Immature natural killer cell (primary cell): ENCODE data around the gene CIT. TPM values are rescaled to one million over a fixed set of nuclear protein-coding genes. Genes with fewer than 3 reads are reported as not detected.
A peak's percentile ranks its signal among the peaks of the same experiment; 100 is the strongest.
"Not testable (repeated sequence)": the region's sequence is repeated elsewhere in the genome, so short reads cannot be mapped to it uniquely, and the experiment has no call there.

Experiments
- DNase-seq, 3 donors: peaks; one replicate each; pipeline ENCODE4 v3.0.0; 2022; ENCODE audit warnings: mixed read lengths in 1 of 3
- H3K27ac Mint-ChIP-seq, 6 donors: one replicate each; pipeline ENCODE4 v1.8.0; 2020; ENCODE audit warnings: mixed read lengths in 6 of 6, mild to moderate bottlenecking in 5 of 6, inconsistent platforms in 4 of 6, moderate library complexity in 3 of 6
- H3K27me3 Mint-ChIP-seq, 3 donors: one replicate each; pipeline ENCODE4 v1.8.0; 2020 to 2021; ENCODE audit warnings: low read depth in 3 of 3, mild to moderate bottlenecking in 3 of 3, mixed read lengths in 3 of 3, moderate library complexity in 3 of 3, inconsistent platforms in 1 of 3
- H3K36me3 Mint-ChIP-seq, 3 donors: one replicate each; pipeline ENCODE4 v1.8.0; 2020; ENCODE audit warnings: mixed read lengths in 3 of 3, inconsistent platforms in 2 of 3, mild to moderate bottlenecking in 2 of 3
- H3K4me1 Mint-ChIP-seq, 2 donors: one replicate each; pipeline ENCODE4 v1.8.0; 2020; ENCODE audit warnings: inconsistent platforms in 2 of 2, mild to moderate bottlenecking in 2 of 2, mixed read lengths in 2 of 2, moderate library complexity in 1 of 2
- H3K4me3 Mint-ChIP-seq, 5 donors: one replicate each; pipeline ENCODE4 v1.8.0; 2020; ENCODE audit warnings: mild to moderate bottlenecking in 5 of 5, mixed read lengths in 5 of 5, inconsistent platforms in 3 of 5, moderate library complexity in 3 of 5
- H3K9me3 Mint-ChIP-seq, 6 donors: one replicate each; pipeline ENCODE4 v1.8.0; 2020; ENCODE audit warnings: mild to moderate bottlenecking in 6 of 6, mixed read lengths in 6 of 6, inconsistent platforms in 4 of 6, moderate library complexity in 3 of 6
- polyA plus RNA-seq, 3 donors: library from polyadenylated mRNA; unstranded; fragments of 300-500 nt; fragmentation: Illumina TruSeq; gene quantifications; one replicate each; pipeline ENCODE4 v1.2.3, GENCODE V29; 2021

CIT gene
- polyA plus RNA-seq, 3 donors from 2014 or later, result 0.75 TPM; not detected in 2

DNA sequence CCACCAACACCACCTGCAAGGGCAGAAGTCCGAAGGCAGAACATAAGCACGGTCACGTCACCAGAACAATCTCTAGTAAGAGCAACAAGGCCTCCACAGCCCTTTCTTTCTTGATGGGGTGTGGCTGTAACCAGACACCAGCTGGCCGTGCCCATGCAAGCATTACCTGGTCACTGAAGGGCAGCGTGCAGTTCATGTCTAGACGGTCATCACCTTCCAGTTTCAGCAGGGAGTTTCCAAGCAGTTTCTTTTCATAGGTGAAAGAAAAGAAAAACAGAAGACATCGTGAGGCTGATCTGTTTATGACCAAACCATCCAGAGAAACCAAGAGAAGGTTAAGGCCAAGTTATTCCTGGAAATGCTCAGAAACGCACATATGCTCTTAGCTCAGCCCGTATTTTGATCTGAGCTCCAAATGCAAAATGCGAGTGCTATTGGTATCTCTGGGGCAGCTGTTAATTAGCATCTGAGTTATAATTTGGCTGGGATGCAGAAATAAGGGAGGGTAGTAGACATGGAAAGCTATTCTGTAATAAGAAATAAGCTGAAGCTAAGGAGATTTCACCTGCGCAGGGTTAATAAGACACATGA is 166.7 kb downstream of the CIT start:
- no peak for DNase-seq
- H3K36me3 Mint-ChIP-seq, result peaks cover 0 to 10% (median 0%) of the 10 kb centered on the region in 3 donors
- peaks cover 0 to 2% (median 0%) of the 10 kb centered on the region in 3 donors for H3K27me3 Mint-ChIP-seq
- no peak overlapping the region for H3K4me3 Mint-ChIP-seq
- no peaks in the 10 kb centered on the region for H3K4me1 Mint-ChIP-seq
- no peaks in the 10 kb centered on the region for H3K9me3 Mint-ChIP-seq
- no peak overlapping the region for H3K27ac Mint-ChIP-seq

DNA sequence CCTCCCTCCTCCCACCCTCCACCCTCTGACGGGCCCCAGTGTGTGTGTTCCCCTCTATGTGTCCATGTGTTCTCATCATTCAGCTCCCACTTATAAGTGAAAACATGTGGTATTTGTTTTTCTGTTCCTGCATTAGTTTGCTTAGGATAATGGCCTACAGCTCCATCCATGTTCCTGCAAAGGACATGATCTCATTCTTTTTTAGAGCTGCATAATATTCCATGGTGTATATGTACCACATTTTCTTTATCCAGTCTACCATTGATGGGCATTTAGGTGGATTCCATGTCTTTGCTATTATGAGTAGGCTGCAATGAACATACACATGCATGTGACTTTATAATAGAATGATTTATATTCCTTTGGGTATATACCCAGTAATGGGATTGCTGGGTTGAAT is 170.7 kb downstream of the CIT start:
- not testable (repeated sequence) for DNase-seq, H3K27me3 Mint-ChIP-seq, H3K9me3 Mint-ChIP-seq, H3K36me3 Mint-ChIP-seq, H3K4me1 Mint-ChIP-seq, H3K27ac Mint-ChIP-seq, H3K4me3 Mint-ChIP-seq

DNA sequence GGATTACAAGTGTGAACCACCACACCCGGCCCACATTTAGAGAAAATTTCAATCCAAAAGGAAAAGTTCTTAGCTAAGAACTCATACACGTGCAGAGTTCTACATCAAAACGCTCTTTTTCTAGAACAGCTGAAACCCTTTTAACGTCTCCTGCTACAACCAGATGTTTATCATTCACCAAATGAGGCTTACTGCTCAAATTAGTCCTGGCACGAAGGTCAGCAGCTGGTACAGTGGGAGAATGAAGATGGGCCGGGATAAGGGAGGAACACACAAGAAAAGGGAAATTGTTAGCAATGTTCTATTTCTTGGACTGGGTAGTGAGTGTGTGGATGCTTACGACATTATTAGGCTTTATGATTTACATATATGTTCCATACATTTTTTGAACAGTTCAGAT is 171.9 kb downstream of the CIT start:
- Mint-ChIP-seq H3K4me3 (no peak overlapping the region), H3K27ac (no peak overlapping the region), H3K4me1 (no peaks in the 10 kb centered on the region), H3K9me3 (no peaks in the 10 kb centered on the region), H3K27me3 (peaks cover 0 to under 1% (median 0%) of the 10 kb centered on the region in 3 donors), H3K36me3 (no peaks in the 10 kb centered on the region)
- no peak for DNase-seq

DNA sequence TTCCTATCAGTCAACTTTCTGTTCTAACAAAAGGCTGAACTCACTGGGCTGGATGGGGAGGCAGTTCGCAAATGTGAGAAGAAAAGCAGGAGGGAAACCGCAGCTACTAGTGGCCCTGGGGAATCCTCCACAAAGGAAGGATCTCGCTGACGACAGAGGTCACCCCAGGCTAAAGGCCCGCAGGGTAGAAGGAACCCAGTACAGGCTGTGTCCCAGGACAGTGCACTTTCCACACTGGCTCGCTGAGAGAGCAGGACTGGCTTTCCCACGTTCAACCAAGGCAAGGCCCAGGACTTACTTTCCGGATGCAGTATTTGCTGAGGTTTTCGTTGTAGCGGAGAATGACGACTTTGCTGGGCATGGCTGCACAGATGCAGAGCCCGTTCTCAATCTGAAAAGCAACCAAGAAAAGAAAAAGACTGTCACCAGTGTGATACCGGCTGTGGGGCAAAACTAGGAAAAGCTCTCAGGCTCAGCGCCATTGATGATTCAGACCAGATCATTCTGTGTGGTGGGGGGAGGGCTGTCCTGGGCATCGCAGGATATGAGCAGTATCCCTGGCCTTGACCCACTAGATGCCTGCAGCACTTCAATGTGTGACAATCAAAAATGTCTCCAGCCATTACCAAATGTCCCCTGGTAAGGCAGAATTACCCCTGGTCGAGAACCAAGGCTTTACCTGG is 172.9 kb downstream of the CIT start:
- H3K27me3 Mint-ChIP-seq, result no peaks in the 10 kb centered on the region
- H3K27ac Mint-ChIP-seq, result no peak overlapping the region
- H3K9me3 Mint-ChIP-seq, result no peaks in the 10 kb centered on the region
- DNase-seq, result no peak
- H3K4me3 Mint-ChIP-seq, result no peak overlapping the region
- no peaks in the 10 kb centered on the region for H3K4me1 Mint-ChIP-seq
- H3K36me3 Mint-ChIP-seq, result no peaks in the 10 kb centered on the region

DNA sequence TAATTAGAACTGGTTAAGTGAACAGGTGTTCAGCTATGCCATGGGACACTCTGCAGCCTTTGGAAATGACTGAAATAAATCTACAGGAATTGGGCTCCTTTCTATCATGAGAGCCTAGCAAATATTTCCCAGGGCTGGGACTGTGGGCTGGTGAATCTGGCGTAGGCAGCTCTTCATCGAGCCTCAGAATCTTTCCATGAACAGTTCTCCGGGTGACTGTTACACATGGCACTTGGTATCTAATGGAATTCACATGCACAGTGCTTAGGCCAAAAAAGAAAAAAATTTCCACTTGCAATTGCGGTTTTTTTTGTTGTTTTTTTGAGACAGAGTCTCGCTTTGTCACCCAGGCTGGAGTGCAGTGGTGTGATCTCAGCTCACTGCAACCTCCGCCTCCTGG is 177.0 kb downstream of the CIT start:
- Mint-ChIP-seq H3K27ac (no peak overlapping the region), H3K36me3 (no peaks in the 10 kb centered on the region), H3K27me3 (no peaks in the 10 kb centered on the region), H3K9me3 (no peaks in the 10 kb centered on the region), H3K4me1 (no peaks in the 10 kb centered on the region), H3K4me3 (no peak overlapping the region)
- DNase-seq, result no peak

DNA sequence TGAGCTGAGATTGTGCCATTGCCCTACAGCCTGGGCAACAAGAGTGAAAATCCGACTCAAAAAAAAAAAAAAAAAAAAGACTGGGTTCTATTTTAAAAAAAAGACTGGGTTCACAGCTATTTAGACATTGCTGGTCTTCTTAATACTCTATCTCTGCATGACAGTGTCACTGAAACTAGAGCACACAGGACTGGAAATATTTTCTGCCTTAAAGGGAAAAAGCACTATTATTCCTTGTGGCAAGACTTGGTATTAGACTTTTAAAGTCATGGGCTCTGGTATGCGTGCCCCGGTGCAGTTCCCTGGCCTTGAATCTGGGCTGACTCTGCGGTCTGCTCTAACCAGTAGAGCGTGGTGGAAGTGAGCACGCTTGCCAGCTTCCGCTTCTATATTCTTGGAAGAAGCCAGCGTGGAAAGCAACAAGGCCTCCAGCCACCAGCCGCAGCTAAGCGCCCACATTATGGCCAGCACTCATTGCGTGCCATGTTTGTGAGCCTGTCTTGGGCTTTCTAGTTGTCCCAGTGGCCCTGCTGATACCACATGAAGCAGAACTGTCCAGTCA is 177.8 kb downstream of the CIT start:
- no peak overlapping the region for H3K27ac Mint-ChIP-seq
- H3K36me3 Mint-ChIP-seq, result no peaks in the 10 kb centered on the region
- no peaks in the 10 kb centered on the region for H3K9me3 Mint-ChIP-seq
- DNase-seq, result no peak
- H3K4me3 Mint-ChIP-seq, result no peak overlapping the region
- H3K27me3 Mint-ChIP-seq, result no peaks in the 10 kb centered on the region
- no peaks in the 10 kb centered on the region for H3K4me1 Mint-ChIP-seq

DNA sequence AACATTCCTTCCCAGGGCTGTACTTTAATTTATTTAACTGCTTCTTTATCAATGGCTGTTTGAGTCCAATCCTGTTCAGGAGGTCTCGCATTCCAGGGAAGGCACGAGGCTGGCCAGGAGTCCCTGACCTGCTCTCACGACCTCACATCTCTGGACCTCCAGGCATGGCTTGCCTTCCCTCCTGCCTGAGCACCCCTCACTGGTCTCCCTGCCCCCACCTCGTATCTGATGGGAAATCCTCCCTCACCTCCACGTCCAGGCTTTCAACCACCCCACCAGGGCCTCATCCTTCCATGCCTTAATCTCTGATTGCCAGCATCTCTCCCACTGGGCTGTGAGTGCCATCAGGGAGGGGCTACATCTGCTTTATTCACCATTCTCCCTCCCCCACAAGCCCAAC is 180.2 kb downstream of the CIT start:
- H3K27me3 Mint-ChIP-seq, result no peaks in the 10 kb centered on the region
- no peak for DNase-seq
- H3K27ac Mint-ChIP-seq, result no peak overlapping the region
- no peak overlapping the region for H3K4me3 Mint-ChIP-seq
- no peaks in the 10 kb centered on the region for H3K4me1 Mint-ChIP-seq
- H3K9me3 Mint-ChIP-seq, result no peaks in the 10 kb centered on the region
- H3K36me3 Mint-ChIP-seq, result no peaks in the 10 kb centered on the region

DNA sequence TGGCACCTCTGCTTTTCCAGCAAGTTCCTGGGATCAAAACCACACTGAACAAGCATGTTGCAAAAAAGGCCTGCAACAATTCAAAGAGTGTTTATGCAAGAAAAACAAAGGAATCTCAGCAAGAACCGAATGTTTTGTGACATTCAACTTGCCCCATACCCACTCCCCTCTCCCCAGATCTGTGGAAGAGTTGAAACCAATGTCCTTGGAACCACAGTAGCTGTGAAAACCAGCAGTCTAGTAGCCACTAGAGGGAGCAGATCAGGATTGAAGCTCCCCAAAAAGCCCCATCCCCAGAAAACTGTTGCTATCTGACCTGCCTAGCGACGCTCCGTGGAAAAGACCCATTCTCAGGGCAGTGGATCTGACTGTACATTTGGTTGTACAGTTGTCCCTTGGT is 182.1 kb downstream of the CIT start:
- no peak for DNase-seq
- Mint-ChIP-seq H3K9me3 (no peaks in the 10 kb centered on the region), H3K27ac (no peak overlapping the region), H3K4me1 (no peaks in the 10 kb centered on the region), H3K27me3 (no peaks in the 10 kb centered on the region), H3K36me3 (no peaks in the 10 kb centered on the region), H3K4me3 (no peak overlapping the region)

DNA sequence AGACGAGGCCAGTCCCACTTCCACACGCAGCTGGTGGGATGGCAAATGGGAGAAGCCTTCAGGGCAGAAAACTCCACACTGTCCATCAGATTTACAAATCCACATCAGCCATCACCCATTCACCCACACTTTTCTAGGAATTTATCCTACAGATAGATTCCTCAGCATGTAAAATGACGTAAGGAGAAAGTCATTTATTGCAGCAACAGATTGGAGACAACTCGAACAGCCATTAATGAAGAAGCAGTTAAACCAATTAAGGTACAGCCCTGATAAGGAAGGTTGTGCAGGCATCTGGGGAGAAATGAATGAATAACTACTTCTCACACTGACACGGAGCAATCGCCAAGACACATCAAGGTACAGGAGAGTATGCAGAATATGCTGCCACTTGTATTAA is 183.0 kb downstream of the CIT start:
- Mint-ChIP-seq H3K4me1 (no peaks in the 10 kb centered on the region), H3K4me3 (no peak overlapping the region), H3K27ac (no peak overlapping the region), H3K36me3 (no peaks in the 10 kb centered on the region), H3K9me3 (no peaks in the 10 kb centered on the region), H3K27me3 (no peaks in the 10 kb centered on the region)
- DNase-seq, result no peak

DNA sequence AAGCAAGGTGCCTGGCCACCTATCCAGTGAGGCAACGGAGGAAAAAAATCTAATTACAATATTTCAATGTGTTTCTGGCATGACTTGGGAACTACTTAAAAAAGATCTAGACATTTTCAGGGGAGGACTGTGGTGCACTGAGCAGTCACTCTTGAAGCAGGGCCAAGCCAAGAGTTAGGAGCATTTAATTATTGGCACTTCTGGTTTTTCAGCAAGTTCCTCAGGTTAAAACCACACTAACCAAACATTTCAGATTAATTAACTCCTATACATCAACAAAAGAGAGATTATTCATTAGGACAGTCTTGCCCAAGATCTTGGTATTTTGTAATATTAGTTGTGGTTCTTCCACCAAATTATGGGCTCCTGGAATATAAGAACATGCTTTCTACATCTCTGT is 183.6 kb downstream of the CIT start:
- H3K4me1 Mint-ChIP-seq, result no peaks in the 10 kb centered on the region
- peaks cover 0 to 1% (median 0%) of the 10 kb centered on the region in 3 donors for H3K27me3 Mint-ChIP-seq
- H3K9me3 Mint-ChIP-seq, result no peaks in the 10 kb centered on the region
- H3K27ac Mint-ChIP-seq, result no peak overlapping the region
- no peak for DNase-seq
- no peaks in the 10 kb centered on the region for H3K36me3 Mint-ChIP-seq
- no peak overlapping the region for H3K4me3 Mint-ChIP-seq

DNA sequence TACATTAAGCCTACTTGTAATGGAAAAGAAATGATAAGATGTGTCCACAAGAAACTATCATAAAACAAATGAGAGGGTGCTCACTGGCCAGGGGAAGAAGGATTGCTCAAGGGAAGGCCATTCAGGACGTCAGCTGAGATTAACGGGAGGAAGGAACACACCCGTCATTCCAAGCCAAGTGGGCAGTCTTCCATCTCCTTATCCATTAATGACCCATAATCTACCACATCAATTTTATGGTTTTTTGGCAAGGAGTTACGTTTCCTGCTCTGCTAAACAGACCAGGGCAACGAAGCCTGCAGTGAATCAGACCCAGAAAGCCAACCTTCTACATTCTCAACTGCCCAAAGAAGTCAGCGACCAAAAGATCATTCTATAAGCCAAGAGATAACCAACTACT is 184.1 kb downstream of the CIT start:
- no peak overlapping the region for H3K4me3 Mint-ChIP-seq
- no peak for DNase-seq
- peak overlapping the region in 1 of 6 donors; percentile 53 for H3K27ac Mint-ChIP-seq
- no peaks in the 10 kb centered on the region for H3K9me3 Mint-ChIP-seq
- no peaks in the 10 kb centered on the region for H3K36me3 Mint-ChIP-seq
- peaks cover 0 to 1% (median 0%) of the 10 kb centered on the region in 3 donors for H3K27me3 Mint-ChIP-seq
- no peaks in the 10 kb centered on the region for H3K4me1 Mint-ChIP-seq

DNA sequence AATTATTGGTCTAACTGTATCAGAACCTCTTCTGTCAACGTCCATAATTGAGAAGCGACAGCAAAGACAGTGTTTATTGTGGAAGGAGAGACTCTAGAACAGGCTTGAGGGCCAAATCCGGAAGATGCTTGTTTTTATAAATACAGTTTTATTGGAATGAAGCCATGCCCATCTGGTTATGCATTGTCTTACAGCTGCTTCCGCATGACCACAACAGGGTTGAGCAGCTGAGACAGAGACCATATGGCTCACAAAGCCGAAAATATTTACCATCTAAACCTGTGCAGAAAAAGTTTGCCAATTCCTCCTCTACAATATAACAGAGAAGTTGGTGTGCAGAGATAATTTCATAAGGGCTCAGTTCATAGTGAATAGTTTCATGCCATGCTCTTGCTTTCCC is 184.7 kb downstream of the CIT start:
- no peaks in the 10 kb centered on the region for H3K9me3 Mint-ChIP-seq
- no peaks in the 10 kb centered on the region for H3K4me1 Mint-ChIP-seq
- H3K36me3 Mint-ChIP-seq, result no peaks in the 10 kb centered on the region
- no peak overlapping the region for H3K4me3 Mint-ChIP-seq
- no peak overlapping the region for H3K27ac Mint-ChIP-seq
- no peak for DNase-seq
- peaks cover 0 to 1% (median 0%) of the 10 kb centered on the region in 3 donors for H3K27me3 Mint-ChIP-seq

DNA sequence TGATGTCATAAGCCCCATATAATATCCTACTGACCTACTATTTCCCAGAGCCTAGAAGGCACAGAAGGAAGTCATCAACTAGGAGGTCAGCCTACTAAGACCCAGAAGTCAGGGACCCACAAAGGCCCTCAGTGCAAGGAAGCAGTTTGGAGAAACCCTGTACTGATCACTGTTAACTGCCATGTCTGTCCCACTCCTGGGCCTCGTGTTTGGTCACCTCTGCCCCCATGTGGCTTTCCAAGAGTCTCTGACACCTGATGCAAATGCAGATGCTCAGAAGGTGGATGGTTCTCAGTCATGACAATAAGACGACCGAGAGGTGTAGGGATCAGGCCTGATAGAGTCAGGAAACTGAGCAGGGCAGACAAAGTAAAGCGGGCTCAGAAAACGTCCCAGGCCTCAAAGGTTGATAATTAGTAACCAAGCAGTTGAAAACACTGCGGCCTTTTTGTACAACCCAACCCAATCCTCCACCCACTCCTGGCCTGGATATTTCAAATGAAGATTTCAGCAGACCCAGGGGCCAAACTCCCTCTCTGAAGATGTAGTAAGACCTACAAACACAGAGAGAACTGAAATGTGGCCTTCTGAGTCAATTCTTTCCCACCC is 185.8 kb downstream of the CIT start:
- no peaks in the 10 kb centered on the region for H3K9me3 Mint-ChIP-seq
- H3K27ac Mint-ChIP-seq, result no peak overlapping the region
- no peak for DNase-seq
- H3K4me3 Mint-ChIP-seq, result no peak overlapping the region
- H3K4me1 Mint-ChIP-seq, result no peaks in the 10 kb centered on the region
- peaks cover 0 to under 1% (median 0%) of the 10 kb centered on the region in 3 donors for H3K36me3 Mint-ChIP-seq
- H3K27me3 Mint-ChIP-seq, result peaks cover 0 to 1% (median 0%) of the 10 kb centered on the region in 3 donors

DNA sequence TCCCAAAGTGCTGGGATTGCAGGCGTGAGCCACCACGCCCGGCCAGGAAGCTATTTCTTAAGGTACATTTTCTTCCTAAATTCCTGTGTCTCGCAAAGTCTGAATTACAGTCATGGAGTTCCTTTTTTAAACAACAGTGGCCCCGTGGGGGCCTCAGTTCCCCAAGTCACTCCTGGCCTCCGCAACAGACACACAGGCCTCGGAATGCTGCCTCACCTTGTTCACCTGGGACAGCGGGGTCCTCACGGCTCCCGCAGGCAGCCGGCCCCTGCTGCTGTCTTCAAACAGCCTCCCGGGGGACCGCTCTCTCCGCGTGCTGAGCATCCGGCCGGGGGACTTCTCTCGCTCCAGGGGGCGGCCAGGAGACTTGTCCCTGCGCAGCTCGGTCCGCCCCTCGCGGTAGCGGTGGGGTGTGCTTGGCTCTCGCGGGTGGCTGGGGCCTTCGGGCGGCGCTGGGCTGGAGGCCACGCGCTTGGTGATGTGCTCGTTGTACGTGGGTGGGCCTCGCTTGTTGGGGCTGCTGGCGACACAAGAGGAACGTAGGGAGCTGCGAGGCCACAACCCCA is 187.1 kb downstream of the CIT start:
- Mint-ChIP-seq H3K27me3 (peaks cover 0 to 1% (median 0%) of the 10 kb centered on the region in 3 donors), H3K27ac (no peak overlapping the region), H3K36me3 (peaks cover 0 to 5% (median 0%) of the 10 kb centered on the region in 3 donors)

More for the DNA sequence above, 187.1 kb downstream of the CIT start:
- H3K4me3 Mint-ChIP-seq, result no peak overlapping the region
- no peaks in the 10 kb centered on the region for H3K4me1 Mint-ChIP-seq
- H3K9me3 Mint-ChIP-seq, result no peaks in the 10 kb centered on the region
- no peak for DNase-seq
